Uterus (tissue), 4 donors: ENCODE results near the gene RIPK4. TPM values are rescaled to one million over a fixed set of nuclear protein-coding genes. Genes with fewer than 3 reads are reported as not detected.

Source experiments
- DNase-seq, 2 donors: peaks; one replicate each; pipeline ENCODE4 v3.0.0-alpha.2; 2019 to 2020
- H3K27ac ChIP-seq, 2 donors: fragments of 200-600 bp; sonication (generic); 1 replicate in 1 of 2; 2 replicates in 1 of 2; pipeline ENCODE4 v1.5.1; 2016 to 2018
- H3K27me3 ChIP-seq, 2 donors: fragments of 200-600 bp; sonication (generic); one replicate each; pipeline ENCODE4 v1.5.1; 2018 to 2019; ENCODE audit warnings: control low read depth in 1 of 2
- H3K36me3 ChIP-seq, 2 donors: fragments of 200-600 bp; sonication (generic); one replicate each; pipeline ENCODE4 v1.5.1; 2019; ENCODE audit warnings: control low read depth in 1 of 2
- H3K4me1 ChIP-seq, 2 donors: fragments of 200-600 bp; sonication (generic); one replicate each; pipeline ENCODE4 v1.5.1; 2018 to 2019; ENCODE audit warnings: control low read depth in 1 of 2
- H3K4me3 ChIP-seq, 2 donors: fragments of 200-600 bp; sonication (generic); 1 replicate in 1 of 2; 2 replicates in 1 of 2; pipeline ENCODE4 v1.5.1; 2018 to 2019; ENCODE audit warnings: mild to moderate bottlenecking in 1 of 2
- H3K9me3 ChIP-seq, 2 donors: fragments of 200-600 bp; sonication (generic); one replicate each; pipeline ENCODE4 v1.5.1; 2019; ENCODE audit warnings: control low read depth in 1 of 2
- POLR2A ChIP-seq, 2 donors: fragments of 450-650 bp; IDR thresholded peaks; one replicate each; pipeline ENCODE4 v1.6.1; 2016; ENCODE audit warnings: antibody characterized with exemption in 2 of 2, mild to moderate bottlenecking in 1 of 2, moderate library complexity in 1 of 2
- intact Hi-C: fragments of 100-400 bp; cut with DNase I; formaldehyde crosslinking; loops from one replicate; pipeline ENCODE4 v1.15.1; 2023; ENCODE audit warnings: low total_unique reads
- total RNA-seq, 4 donors: library from RNA; depleted of rRNA in 3 of 4; stranded (reverse); fragments of >200 nt in 3 of 4; gene quantifications; one replicate each; pipeline versions ENCODE4 v1.1.0 to v1.2.4, GENCODE V29; 2014 to 2023
- TF ChIP-seq, protein P1 (sequence below), 4 experiments: fragments of 200-600 bp in 2 of 4; fragments of 450-650 bp in 2 of 4; sonication (generic) in 2 of 4; IDR thresholded peaks; one replicate each; pipeline ENCODE4 v1.5.1; 2016 to 2019; ENCODE audit warnings: antibody characterized with exemption in 4 of 4, mild to moderate bottlenecking in 2 of 4, moderate library complexity in 1 of 4
- donor health status: DM: yes; HTN: yes; CAD: no.

The RIPK4 gene
- total RNA-seq, 4 donors from 2014 or later, result 0.29 to 9.7 TPM; not detected in 2

DNA sequence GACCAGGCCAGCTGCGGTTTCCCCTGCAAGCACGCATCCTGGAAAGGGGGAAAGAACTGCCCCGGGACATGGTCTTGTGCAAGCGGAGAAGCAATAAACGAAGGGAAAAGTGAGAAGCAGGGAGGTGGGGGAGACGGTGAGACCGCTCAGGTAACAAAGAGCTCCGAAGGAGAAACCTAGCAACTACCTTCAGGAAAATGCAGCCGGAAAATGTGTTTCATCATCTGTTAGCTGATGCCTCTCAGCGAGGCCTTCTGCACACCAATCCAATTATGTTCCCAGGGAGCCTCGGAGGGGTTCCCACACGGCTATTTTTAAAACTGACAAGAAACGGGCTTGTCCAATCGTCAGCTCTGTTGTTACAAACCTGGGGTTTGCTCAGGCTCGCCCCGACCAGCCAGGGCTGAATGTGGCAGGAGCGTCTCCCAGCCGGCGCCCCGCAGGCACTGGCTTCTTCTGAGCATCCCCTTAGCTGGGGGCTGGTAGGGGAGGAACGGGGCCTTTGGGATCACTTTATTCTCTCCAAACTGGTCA, 3.4 kb downstream of the RIPK4 start:
- DNase-seq, result no peak

DNA sequence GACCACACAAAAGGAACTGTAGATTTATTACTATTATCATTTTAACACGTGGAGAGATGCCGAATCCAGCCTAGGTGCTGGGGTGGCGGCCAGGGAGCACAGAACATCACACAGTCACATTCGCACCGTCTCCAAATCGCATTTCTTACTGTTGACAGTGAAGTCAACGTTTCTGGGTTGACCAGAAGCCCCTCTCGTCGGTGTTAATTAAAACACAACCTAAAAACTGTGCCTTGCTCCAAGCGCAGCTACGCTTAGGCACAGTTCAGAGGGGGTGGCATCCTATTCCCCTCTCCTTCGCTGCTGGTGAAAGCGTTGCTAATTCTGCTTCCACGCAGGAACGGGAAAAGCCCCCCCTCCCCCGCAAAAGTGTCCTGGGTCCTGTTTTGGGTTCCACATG, 4.1 kb downstream of the RIPK4 start:
- no peaks in the 10 kb centered on the region for H3K36me3 ChIP-seq
- no peak for DNase-seq
- H3K4me1 ChIP-seq, result peaks cover 0 to 5% of the 10 kb centered on the region in 2 donors
- no peak overlapping the region for H3K4me3 ChIP-seq
- no peaks in the 10 kb centered on the region for H3K9me3 ChIP-seq
- intact Hi-C loops, result no loop called here
- peaks cover 14 to 46% of the 10 kb centered on the region in 2 donors for H3K27me3 ChIP-seq
- H3K27ac ChIP-seq, result no peak overlapping the region
- TF ChIP-seq POLR2A (IDR thresholded peaks at IDR 0.05), result no peak
- TF ChIP-seq, protein P1, sequence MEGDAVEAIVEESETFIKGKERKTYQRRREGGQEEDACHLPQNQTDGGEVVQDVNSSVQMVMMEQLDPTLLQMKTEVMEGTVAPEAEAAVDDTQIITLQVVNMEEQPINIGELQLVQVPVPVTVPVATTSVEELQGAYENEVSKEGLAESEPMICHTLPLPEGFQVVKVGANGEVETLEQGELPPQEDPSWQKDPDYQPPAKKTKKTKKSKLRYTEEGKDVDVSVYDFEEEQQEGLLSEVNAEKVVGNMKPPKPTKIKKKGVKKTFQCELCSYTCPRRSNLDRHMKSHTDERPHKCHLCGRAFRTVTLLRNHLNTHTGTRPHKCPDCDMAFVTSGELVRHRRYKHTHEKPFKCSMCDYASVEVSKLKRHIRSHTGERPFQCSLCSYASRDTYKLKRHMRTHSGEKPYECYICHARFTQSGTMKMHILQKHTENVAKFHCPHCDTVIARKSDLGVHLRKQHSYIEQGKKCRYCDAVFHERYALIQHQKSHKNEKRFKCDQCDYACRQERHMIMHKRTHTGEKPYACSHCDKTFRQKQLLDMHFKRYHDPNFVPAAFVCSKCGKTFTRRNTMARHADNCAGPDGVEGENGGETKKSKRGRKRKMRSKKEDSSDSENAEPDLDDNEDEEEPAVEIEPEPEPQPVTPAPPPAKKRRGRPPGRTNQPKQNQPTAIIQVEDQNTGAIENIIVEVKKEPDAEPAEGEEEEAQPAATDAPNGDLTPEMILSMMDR (IDR thresholded peaks at IDR 0.05), result no peak

More for the DNA sequence above, 3.4 kb downstream of the RIPK4 start:
- Histone ChIP-seq H3K27me3 (peaks cover 14 to 52% of the 10 kb centered on the region in 2 donors), H3K27ac (no peak overlapping the region), H3K36me3 (no peaks in the 10 kb centered on the region), H3K4me1 (peaks cover 0 to 5% of the 10 kb centered on the region in 2 donors), H3K4me3 (no peak overlapping the region), H3K9me3 (no peaks in the 10 kb centered on the region)
- intact Hi-C loops, result no loop called here
- TF ChIP-seq, protein P1 (IDR thresholded peaks at IDR 0.05), result no peak
- no peak for TF ChIP-seq POLR2A (IDR thresholded peaks at IDR 0.05)

DNA sequence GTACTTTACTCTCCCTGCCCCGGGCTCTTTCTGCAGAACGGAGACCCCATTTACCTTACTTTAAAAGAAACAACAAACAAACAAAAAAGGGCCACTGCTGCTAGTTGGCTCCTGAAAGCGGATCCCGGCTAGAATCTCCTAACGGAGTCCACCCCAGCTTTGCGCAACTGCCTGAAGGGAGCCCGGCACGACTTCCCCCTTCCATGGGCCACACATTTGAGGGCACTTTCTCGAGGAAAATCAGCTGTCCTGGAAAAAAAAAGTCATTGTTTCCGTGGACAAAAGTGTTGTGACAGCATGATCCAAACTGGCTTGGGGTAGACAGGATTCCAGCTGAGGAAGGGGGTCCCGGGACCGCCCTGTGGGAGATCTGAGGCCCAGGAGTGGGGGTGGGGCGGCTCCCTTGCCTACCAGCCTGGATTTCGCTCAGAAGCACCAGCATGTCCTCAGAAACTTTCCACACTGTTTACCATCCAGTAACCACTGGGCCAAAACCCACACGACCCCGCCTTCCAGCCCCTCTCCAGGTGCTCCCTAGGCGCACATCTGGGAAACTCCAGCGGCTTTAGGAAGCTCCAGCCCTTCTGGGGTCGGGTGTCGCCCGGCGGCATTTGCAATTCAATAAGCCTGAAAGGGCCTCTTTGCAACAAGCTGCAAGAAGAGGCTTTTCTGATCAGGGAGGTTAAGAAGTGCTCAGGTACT, 4.8 kb downstream of the RIPK4 start:
- DNase-seq, result no peak
- no peak for TF ChIP-seq POLR2A (IDR thresholded peaks at IDR 0.05)
- TF ChIP-seq, protein P1 (IDR thresholded peaks at IDR 0.05), result no peak
- no peak overlapping the region for H3K27ac ChIP-seq
- no peaks in the 10 kb centered on the region for H3K36me3 ChIP-seq
- H3K9me3 ChIP-seq, result no peaks in the 10 kb centered on the region
- H3K4me3 ChIP-seq, result no peak overlapping the region
- peaks cover 9 to 39% of the 10 kb centered on the region in 2 donors for H3K27me3 ChIP-seq
- peaks cover 0 to 3% of the 10 kb centered on the region in 2 donors for H3K4me1 ChIP-seq
- intact Hi-C loops, result no loop called here

DNA sequence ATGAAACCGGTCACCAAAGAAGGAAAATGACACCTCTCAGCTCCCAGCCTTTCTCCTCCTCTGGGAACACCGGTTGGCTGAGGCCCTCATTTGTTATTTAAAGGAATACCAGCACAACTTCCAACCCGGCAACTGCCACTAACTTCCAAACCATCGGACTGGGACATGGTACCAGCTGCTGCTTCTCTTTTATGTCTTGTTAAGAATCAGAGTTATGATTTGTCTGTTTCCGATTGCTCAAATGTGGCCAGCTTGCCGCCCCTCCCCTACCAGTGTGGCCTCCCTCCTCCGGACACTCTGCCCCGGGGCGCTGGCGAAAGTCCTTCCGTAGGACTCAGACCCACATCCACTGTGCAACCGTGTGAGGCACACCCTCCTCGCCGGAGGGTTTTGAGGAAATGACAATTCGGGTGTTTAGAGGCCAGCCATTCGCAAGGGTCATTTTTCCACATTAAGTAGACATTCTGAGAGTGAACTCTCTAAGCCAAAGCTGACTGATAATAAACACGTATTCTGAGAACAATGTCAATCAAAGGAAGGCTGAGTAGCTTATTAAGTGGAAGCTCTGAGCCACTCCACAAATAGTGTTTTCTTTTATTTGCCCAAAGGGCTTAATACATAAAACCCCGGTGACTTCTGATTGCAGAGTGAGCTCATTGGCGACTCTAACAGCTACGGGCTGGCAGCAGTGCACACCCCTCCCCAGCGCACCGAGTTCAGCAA, 5.5 kb downstream of the RIPK4 start:
- no peak overlapping the region for H3K27ac ChIP-seq
- no peak for TF ChIP-seq POLR2A (IDR thresholded peaks at IDR 0.05)
- TF ChIP-seq, protein P1 (IDR thresholded peaks at IDR 0.05), result no peak
- H3K4me3 ChIP-seq, result no peak overlapping the region
- H3K4me1 ChIP-seq, result no peaks in the 10 kb centered on the region
- DNase-seq, result no peak
- peaks cover 4 to 32% of the 10 kb centered on the region in 2 donors for H3K27me3 ChIP-seq
- intact Hi-C loops, result no loop called here
- no peaks in the 10 kb centered on the region for H3K9me3 ChIP-seq
- H3K36me3 ChIP-seq, result no peaks in the 10 kb centered on the region

DNA sequence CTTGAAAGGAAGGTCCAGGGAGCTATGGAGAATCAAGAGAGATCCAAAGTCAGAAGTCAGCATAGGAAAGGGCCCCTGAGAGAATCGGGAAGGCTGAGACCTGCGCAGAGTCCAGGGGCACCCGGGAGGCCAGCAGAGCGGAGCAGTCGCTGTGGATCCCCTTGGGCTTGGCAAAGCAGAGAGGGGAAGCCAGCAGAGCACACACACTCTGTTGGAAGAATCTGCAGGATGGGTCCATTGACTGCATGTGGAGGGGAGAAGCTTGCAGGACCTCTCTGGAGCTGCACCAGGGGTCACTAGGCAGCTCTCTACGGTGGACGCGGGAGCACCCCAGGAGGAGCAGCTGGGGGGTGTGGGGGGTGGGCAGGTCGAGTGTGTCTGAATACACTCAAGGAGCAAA, 6.4 kb downstream of the RIPK4 start:
- H3K4me1 ChIP-seq, result no peaks in the 10 kb centered on the region
- intact Hi-C loops, result no loop called here

More for the DNA sequence above, 6.4 kb downstream of the RIPK4 start:
- Histone ChIP-seq H3K4me3 (no peak overlapping the region), H3K9me3 (no peaks in the 10 kb centered on the region), H3K27me3 (peaks cover 0 to 23% of the 10 kb centered on the region in 2 donors), H3K36me3 (no peaks in the 10 kb centered on the region), H3K27ac (no peak overlapping the region)
- TF ChIP-seq, protein P1 (IDR thresholded peaks at IDR 0.05), result no peak
- no peak for DNase-seq
